ENCODE data around the gene ARHGEF1.
"Not testable (repeated sequence)": the region's sequence is repeated elsewhere in the genome, so short reads cannot be mapped to it uniquely, and the experiment has no call there.

ARHGEF1 gene

GRCh38 chr19:41862445-41862986, 20.5 kb upstream of the ARHGEF1 start:
- no peak for DNase-seq

- no peak for DNase-seq
These were observed 19.6 kb upstream of the ARHGEF1 start for GRCh38 chr19:41863209-41863931.

GRCh38 chr19:41864374-41864773, 18.6 kb upstream of the ARHGEF1 start:
- DNase-seq: no peak

GRCh38 chr19:41866284-41866683, 16.7 kb upstream of the ARHGEF1 start:
- DNase-seq: no peak

GRCh38 chr19:41868120-41868988, 14.6 kb upstream of the ARHGEF1 start:
- DNase-seq: peak; percentile 64

- DNase-seq: no peak
These were observed 14.0 kb upstream of the ARHGEF1 start for GRCh38 chr19:41868989-41869300.

- no peak for DNase-seq
These were observed 13.5 kb upstream of the ARHGEF1 start for GRCh38 chr19:41869374-41869955.

- no peak for DNase-seq
These were observed 12.5 kb upstream of the ARHGEF1 start for GRCh38 chr19:41870401-41870873.

- no peak for DNase-seq
These were observed 11.2 kb upstream of the ARHGEF1 start for GRCh38 chr19:41871573-41872383.

GRCh38 chr19:41872384-41872774, 10.6 kb upstream of the ARHGEF1 start:
- no peak for DNase-seq

- DNase-seq: peak; percentile 37
These were observed 10.0 kb upstream of the ARHGEF1 start for GRCh38 chr19:41872775-41873647.

- DNase-seq: not testable (repeated sequence)
These were observed 7.0 kb upstream of the ARHGEF1 start for GRCh38 chr19:41875973-41876372.

- DNase-seq: no peak
These were observed 5.8 kb upstream of the ARHGEF1 start, which contains the start of gene CD79A for GRCh38 chr19:41876847-41877832. CD79A (plus strand) TSS chr19:41877279; CDS start chr19:41877305, 26 bp downstream.

- no peak for DNase-seq
These were observed 4.8 kb upstream of the ARHGEF1 start for GRCh38 chr19:41877916-41878905.

- no peak for DNase-seq
These were observed 3.9 kb upstream of the ARHGEF1 start for GRCh38 chr19:41879080-41879479.

GRCh38 chr19:41879670-41880328, 3.2 kb upstream of the ARHGEF1 start:
- DNase-seq: no peak

- no peak for DNase-seq
These were observed 2.7 kb upstream of the ARHGEF1 start for GRCh38 chr19:41880329-41880708.

GRCh38 chr19:41883463-41883820, 458 bp downstream of the ARHGEF1 start:
- DNase-seq: no peak
